HG03097 (cell line): ENCODE measurements around the gene YARS1.

ENCODE experiments used
- ATAC-seq: cut with Tn5 transposase; IDR thresholded peaks from one replicate; pipeline ENCODE4 v1.9.1; 2021; ENCODE audit not compliant: unreplicated experiment, low FRiP score

The YARS1 gene

DNA sequence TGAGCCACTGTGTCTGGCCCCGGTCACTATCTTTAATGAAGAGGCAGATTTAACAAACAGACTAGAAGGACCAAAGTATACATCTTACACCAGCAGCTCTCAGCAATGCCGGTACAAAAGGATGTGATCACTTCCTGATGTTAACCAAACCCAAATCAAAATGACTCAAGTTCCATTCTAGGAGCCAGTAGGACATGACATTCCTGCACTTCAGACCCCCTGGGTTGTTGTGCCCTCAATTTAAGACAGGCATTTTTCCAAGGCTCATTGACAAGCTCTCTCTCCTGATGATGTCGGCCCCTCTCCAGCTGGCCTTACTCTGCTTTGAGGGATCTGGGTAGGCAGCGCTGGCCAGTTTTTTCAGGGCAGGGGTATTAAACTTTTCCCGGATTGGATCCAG lies 35.1 kb downstream of the YARS1 start:
- no peak for ATAC-seq

DNA sequence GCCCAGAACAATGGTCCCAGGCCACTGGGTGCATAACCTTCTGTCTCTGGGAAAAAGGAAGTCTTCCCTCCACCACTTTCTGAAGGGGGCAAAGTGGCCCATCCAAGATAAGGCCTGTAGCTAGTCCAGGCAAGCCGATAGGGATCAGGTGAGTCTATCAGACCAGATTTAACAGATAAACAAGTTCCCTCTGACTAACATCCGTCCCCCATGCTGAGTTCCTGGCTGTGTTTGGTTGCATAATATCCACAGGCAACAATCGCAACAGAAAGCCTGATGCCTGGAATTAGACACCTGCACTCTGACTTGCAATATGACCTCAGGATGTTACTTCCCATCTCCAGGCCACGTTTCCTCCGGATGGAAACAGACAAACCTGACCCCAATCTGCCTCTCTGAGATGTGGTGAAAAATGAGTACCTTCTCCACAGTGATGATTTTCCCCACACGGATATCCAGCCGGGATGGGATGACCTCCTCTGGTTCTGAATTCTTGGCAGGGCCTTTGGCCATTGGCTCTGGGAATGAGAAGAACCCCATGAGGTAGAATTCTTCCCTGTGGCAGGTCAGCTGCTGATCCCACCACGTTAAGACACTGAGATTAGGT lies 36.4 kb downstream of the YARS1 start:
- ATAC-seq: no peak

DNA sequence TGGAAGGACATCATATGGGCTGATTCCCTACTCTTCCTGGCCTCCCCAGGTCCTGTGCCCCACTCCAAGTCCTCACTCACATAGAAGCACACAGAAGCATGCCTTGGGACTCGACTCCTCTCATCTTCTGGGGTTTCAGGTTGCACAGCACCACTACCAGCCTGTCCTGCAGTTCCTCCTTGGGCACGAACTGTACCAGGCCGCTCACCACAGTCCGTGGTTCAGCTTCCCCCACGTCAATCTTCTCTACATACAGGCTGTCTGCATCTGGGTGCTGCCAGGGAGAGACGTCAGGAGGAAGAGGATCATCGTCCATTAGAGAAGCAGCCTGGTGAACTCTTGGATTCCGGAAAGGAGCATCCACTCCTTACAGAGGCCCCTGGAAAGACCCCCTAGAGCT lies 37.2 kb downstream of the YARS1 start:
- ATAC-seq: no peak

DNA sequence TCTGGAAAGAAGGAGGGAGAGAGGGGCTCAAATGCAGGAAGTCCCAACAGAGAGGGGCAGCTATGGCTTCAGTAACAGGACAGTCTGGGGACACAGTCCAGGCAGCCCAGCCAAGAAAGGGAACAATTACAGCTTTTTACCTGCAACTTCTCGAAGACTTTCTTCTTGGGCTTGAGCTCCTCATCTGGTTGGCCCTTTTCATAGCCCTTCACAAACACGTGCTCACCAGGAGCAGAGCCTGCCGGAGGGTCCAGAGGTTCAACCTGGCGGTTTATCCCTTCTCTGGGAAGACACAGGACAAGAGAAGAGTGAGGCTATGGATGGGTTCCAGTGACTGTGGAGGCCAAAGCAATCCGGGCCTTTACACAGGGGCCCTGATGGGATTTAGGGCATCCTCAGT lies 37.9 kb downstream of the YARS1 start:
- ATAC-seq: no peak

DNA sequence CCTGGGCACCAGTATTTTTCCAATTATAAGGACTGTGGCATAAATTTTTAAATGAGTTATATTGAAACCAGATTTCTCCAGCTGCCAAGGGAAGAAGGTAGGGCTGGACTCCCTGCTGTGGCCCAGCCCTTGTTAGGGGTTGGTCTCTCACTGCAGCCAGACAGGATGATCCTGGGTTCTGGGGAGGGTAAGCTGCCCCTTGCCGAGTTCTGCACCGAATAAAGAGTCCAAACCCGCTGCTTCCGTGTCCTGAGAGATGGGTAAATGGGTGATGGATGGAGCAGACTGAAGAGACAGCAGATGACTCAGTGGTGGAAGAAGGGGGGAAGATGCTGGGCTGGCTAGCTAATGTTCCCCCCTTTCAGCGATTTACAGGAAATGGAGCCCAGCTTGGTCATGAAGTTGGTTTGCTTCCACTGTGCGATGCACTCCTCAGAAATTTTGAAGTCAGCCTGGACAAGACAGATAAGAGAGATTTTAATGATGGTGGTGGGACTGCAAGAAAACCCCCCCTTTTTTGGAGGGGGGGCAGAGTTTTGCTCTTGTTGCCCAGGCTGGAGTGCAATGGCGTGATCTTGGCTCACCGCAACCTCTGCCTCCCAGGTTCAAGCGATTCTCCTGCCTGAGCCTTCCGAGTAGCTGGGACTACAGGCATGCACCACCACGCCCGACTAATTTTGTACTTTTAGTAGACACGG lies 41.4 kb downstream of the YARS1 start:
- ATAC-seq: no peak

DNA sequence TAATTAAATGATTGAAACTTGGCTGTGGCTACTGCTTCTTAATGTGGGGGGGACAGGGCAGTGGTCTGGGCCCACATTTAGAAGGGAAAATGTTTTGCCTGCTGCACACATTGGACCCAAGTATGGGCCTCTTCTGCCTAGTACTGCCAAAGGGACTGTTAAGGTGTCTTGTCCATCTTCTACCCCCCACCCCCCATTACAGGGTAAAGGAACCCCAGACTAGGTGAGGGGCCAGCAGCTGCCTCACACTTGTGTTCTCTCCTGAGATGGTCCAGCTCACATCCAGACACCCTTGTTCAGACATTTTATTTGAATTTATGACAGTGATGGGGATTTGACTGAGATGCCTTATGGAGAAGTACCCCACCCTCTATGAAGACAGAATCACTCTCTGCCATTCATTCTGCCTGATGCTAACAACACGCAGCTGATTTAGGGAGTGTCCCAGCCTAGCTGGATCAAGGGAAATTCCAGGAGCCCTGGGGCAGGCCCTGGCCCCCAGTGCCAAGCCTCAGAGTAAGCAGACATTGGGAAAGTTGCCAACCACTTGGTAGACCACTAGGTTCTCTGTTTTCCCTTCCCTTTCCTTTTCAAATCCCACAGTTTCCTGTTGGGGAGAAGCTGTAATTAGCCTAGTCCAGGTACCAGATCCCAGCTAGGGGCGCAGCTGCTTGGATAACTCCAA lies 42.1 kb downstream of the YARS1 start:
- no peak for ATAC-seq

DNA sequence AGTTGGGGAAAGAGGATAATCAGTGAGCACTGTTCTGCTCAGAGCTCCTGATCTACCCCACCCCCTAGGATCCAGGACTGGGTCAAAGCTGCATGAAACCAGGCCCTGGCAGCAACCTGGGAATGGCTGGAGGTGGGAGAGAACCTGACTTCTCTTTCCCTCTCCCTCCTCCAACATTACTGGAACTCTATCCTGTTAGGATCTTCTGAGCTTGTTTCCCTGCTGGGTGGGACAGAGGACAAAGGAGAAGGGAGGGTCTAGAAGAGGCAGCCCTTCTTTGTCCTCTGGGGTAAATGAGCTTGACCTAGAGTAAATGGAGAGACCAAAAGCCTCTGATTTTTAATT lies 42.7 kb downstream of the YARS1 start:
- ATAC-seq: no peak

DNA sequence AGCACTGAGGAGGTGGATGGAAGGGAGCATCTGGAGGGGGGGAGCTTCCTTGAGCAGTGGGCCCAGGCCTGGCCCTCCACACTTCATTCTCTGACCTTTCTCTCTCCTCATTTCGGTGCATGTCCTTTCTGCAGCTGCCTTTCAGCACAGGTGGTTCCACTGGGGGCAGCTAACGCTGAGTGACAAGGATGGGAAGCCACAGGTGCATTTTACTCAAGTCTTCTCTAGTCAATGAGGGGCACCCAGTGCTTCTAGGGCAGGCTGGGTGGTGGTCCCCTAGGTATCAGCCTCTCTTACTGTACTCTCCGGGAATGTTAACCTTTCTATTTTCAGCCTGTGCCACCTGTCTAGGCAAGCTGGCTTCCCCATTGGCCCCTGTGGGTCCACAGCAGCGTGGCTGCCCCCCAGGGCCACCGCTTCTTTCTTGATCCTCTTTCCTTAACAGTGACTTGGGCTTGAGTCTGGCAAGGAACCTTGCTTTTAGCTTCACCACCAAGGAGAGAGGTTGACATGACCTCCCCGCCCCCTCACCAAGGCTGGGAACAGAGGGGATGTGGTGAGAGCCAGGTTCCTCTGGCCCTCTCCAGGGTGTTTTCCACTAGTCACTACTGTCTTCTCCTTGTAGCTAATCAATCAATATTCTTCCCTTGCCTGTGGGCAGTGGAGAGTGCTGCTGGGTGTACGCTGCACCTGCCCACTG lies 43.2 kb downstream of the YARS1 start:
- no peak for ATAC-seq

DNA sequence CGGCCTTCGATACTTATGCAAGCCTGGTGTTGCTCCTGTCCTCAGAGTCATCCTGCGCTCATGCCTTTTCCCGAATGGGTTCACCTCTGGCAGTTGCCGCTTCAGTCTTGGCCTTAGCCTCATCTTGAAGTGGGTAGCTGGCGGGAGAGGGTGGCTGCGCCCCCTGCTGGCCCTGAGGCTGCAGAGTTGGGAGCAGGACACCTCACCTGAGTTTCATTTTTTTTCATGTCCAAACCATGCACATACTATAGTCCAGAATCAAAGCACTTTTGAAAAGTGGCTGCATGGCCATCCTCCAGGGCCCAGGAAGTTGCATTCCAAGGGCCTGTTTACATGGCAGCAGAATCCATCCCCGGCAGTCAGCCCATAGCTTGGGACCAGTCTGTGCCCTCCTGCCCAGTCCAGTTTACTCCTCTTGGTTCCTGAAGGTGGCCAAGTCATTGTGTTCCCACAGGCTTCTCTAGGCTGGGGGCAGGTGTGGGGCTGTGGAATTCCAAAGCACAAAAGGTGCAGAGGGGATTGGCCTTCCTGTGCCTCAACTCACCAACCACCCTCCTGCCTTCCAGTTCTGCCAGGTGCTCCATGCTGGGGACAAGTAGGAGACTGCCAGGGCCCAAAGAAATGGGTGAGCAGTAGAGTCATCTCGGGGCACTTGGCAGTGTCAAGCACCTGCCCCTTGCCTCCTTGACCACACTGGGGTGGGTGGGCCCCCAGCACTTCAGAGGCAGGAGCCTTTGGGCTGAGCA lies 44.0 kb downstream of the YARS1 start:
- ATAC-seq: no peak

DNA sequence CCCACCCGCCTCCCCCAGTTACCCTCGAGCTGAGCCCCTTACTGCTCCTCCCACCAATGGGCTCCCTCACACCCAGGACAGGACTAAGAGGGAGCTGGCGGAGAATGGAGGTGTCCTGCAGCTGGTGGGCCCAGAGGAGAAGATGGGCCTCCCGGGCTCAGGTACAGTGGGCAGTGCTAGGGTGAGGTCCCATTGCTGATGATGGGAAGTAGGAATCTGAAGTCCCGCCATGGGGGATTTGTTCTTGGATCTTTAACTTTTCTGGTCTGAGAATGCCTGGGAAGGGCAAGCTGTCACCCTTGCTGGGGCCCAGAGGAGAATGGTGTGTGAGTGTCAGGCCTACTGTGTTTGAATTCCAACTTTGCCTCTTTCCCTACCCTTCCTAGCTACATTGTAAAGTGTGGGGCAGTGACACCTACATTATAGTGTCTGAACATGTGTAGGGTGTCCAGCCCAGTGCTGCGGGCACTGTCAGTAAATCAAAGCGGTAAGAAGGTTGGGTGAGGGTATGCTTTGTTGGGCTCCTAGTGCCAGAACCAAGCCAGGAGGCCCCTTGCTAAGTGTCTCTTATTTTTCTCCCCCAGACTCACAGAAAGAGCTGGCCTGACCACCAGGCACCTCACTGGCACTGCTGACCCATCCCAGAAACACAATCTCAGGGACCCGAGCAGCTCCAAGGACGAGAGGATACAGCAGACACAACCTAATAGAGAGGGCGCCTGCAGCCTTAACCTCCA lies 44.7 kb downstream of the YARS1 start:
- no peak for ATAC-seq

DNA sequence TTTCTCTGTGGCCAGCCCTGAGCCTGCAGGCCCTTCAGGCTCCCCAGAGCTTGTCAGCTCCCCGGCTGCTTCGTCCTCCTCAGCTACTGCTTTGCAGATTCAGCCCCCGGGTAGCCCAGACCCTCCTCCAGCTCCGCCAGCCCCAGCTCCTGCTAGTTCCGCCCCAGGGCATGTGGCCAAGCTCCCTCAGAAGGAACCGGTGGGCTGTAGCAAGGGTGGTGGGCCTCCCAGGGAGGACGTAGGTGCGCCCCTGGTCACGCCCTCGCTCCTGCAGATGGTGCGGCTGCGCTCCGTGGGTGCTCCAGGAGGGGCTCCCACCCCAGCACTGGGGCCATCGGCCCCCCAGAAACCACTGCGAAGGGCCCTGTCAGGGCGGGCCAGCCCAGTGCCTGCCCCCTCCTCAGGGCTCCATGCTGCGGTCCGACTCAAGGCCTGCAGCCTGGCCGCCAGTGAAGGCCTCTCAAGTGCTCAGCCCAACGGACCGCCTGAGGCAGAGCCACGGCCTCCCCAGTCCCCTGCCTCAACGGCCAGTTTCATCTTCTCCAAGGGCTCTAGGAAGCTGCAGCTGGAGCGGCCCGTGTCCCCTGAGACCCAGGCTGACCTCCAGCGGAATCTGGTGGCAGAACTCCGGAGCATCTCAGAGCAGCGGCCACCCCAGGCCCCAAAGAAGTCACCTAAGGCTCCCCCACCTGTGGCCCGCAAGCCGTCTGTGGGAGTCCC lies 45.4 kb downstream of the YARS1 start:
- no peak for ATAC-seq

DNA sequence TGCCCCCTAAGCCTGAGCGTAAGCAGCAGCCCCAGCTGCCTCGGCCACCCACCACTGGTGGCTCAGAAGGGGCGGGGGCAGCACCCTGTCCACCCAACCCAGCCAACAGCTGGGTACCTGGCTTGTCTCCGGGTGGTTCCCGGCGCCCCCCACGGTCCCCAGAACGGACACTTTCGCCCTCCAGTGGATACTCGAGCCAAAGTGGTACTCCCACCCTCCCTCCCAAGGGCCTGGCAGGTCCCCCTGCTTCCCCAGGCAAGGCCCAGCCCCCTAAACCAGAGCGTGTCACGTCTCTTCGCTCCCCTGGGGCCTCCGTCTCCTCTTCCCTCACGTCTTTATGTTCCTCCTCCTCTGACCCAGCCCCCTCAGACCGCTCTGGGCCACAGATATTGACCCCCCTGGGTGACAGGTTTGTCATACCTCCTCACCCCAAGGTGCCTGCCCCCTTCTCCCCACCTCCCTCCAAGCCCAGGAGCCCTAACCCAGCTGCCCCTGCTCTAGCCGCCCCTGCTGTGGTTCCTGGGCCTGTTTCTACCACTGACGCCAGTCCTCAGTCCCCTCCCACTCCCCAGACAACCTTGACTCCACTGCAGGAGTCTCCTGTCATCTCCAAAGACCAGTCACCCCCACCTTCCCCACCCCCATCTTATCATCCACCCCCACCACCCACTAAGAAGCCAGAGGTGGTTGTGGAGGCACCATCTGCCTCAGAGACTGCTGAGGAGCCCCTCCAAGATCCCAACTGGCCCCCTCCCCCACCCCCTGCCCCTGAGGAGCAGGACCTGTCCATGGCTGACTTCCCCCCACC lies 46.2 kb downstream of the YARS1 start:
- no peak for ATAC-seq

DNA sequence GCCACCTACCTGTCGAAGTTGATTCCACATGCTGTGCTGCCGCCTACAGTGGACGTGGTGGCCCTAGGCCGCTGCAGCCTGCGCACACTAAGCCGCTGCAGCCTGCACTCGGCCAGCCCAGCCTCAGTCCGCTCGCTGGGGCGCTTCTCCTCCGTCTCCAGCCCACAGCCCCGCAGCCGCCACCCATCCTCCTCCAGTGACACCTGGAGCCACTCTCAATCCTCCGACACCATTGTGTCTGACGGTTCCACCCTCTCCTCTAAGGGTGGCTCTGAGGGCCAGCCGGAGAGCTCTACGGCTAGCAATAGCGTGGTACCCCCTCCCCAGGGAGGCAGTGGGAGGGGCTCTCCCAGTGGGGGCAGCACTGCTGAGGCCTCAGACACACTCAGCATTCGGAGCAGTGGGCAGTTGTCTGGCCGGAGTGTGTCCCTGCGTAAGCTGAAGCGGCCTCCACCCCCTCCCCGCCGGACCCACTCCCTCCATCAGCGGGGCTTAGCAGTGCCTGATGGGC lies 46.9 kb downstream of the YARS1 start:
- ATAC-seq: no peak

DNA sequence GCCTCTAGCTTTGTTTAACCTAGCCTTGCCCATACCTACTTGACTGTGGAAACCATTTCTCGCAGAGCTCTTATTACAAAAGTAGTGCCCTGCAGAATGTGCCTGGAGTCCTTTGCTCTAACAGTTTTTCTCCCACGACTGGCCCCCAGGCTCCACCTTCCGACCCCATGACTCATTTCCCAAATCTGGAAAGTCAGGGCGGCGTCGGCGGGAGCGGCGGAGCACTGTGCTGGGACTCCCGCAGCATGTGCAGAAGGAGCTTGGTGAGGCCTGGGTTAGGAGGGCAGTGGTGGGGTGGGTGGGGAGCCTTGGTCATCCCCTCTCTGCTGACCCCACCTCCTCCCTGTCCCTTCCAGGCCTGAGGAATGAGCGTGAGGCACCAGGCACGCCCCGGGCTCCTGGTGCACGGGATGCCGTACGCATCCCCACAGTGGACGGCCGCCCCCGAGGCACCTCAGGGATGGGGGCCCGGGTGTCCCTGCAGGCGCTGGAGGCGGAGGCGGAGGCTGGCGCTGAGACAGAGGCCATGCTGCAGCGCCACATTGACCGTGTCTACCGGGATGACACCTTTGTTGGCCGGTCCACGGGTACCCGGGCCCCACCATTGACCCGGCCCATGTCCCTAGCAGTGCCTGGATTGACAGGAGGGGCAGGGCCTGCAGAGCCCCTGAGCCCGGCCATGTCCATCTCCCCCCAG lies 47.5 kb downstream of the YARS1 start:
- ATAC-seq: no peak

DNA sequence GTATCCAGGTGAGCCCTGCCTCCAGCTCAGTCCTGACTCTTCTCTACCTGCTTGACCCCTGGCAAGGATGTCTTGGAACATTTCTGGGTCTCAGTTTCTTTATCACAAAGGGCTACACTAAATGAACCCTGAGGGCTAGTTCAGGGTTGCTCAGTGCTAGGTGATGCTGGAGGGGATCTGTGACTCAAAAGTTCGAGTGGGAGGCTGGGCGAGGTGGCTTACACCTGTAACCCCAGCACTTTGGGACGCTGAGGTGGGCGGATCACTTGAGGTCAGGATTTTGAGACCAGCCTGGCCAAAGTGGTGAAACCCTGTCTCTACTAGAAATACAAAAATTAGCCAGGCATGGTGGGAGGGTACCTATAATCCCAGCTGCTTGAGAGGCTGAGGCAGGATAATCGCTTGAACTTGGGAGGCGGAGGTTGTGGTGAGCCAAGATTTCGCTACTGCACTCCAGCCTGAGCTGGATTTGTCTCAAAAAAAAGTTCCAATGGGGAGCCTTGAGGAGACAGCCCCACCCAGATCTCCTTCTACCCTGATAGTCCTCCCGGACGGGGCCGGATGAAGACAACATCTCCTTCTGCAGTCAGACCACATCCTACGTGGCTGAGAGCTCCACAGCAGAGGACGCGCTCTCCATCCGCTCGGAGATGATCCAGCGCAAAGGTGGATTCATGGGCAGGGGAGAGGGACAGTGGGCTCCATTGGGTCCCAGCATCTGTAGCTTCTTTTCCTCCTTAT lies 48.9 kb downstream of the YARS1 start:
- ATAC-seq: no peak

DNA sequence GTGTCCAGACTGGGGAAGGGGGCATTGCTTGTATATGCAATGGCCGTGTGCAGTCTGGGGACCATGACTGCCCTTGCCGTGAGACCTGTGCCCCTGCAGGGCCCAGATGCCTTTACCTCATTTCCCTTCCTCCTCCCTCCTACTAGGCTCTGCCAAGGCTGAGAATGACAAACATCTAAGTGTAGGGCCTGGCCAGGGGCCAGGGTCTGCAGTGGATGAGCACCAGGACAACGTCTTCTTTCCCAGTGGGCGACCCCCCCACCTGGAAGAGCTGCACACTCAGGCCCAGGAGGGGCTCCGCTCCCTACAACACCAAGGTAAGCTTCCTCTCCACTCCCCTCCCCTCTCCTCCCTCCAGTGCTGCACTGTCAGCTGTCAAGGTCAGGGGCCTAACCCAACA lies 49.5 kb downstream of the YARS1 start:
- ATAC-seq: no peak

DNA sequence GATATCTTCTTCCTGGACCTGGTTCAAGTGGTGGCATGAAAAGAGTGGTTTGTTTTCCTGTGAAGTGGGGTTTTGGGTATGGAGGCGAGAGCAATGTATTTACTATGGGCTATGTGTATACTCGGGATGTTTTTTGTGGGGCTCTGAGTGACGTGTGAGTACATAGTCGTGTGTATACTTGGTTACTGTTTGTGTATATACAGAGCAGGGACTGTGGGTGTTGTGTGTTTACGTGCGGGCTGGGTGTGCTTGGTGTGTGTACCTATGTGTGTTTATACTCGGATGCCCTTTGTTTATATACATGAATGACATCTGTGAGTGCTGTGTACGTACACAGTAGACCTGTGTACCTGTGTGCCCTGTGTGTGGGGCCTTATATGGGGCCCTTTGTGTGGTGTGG lies 50.0 kb downstream of the YARS1 start:
- ATAC-seq: no peak
